NCI-H226 (cell line): ENCODE data around the gene IGIP.

Experiments
- DNase-seq: peaks from one replicate; pipeline ENCODE4 v3.0.0-alpha.2; 2015

Gene IGIP

GRCh38 chr5:140125637-140126036, at the start of gene IGIP:
Gene IGIP (plus strand): TSS chr5:140125937. CDS start chr5:140128477, 2,540 bp downstream.
- DNase-seq, result no peak

GRCh38 chr5:140076142-140076541, 49.6 kb upstream of the IGIP start:
- no peak for DNase-seq

- no peak for DNase-seq
Measured at GRCh38 chr5:140076788-140077187, 48.9 kb upstream of the IGIP start.

- DNase-seq, result no peak
Measured at GRCh38 chr5:140083120-140083519, 42.6 kb upstream of the IGIP start.

GRCh38 chr5:140083650-140084049, 42.1 kb upstream of the IGIP start:
- no peak for DNase-seq

GRCh38 chr5:140084541-140084940, 41.2 kb upstream of the IGIP start:
- no peak for DNase-seq

- DNase-seq, result no peak
Measured at GRCh38 chr5:140090251-140090650, 35.5 kb upstream of the IGIP start.

GRCh38 chr5:140093179-140093578, 32.6 kb upstream of the IGIP start:
- no peak for DNase-seq

- no peak for DNase-seq
Measured at GRCh38 chr5:140093866-140094265, 31.9 kb upstream of the IGIP start.

GRCh38 chr5:140094889-140095288, 30.8 kb upstream of the IGIP start:
- DNase-seq, result no peak

GRCh38 chr5:140101179-140101578, 24.6 kb upstream of the IGIP start:
- DNase-seq, result no peak

- no peak for DNase-seq
Measured at GRCh38 chr5:140103154-140103553, 22.6 kb upstream of the IGIP start.

GRCh38 chr5:140104100-140104499, 21.6 kb upstream of the IGIP start:
- DNase-seq, result no peak

- DNase-seq, result no peak
Measured at GRCh38 chr5:140106101-140106500, 19.6 kb upstream of the IGIP start.

GRCh38 chr5:140106805-140107311, 18.9 kb upstream of the IGIP start:
- DNase-seq, result no peak

- DNase-seq, result peak; percentile 93
Measured at GRCh38 chr5:140107312-140108092, 18.2 kb upstream of the IGIP start.

- no peak for DNase-seq
Measured at GRCh38 chr5:140108093-140109017, 17.4 kb upstream of the IGIP start.

GRCh38 chr5:140109018-140109758, 16.5 kb upstream of the IGIP start:
- DNase-seq, result no peak

GRCh38 chr5:140109759-140110645, 15.7 kb upstream of the IGIP start:
- DNase-seq, result no peak

- DNase-seq, result no peak
Measured at GRCh38 chr5:140110646-140110957, 15.1 kb upstream of the IGIP start.

GRCh38 chr5:140111011-140111858, 14.5 kb upstream of the IGIP start:
- no peak for DNase-seq
